ENCODE data around the gene SNAPC4. TPM values are rescaled to one million over a fixed set of nuclear protein-coding genes. Genes with fewer than 3 reads are reported as not detected.

Gene SNAPC4
- total RNA-seq, 1 experiment from 2014 or later = 10.8 TPM

DNA sequence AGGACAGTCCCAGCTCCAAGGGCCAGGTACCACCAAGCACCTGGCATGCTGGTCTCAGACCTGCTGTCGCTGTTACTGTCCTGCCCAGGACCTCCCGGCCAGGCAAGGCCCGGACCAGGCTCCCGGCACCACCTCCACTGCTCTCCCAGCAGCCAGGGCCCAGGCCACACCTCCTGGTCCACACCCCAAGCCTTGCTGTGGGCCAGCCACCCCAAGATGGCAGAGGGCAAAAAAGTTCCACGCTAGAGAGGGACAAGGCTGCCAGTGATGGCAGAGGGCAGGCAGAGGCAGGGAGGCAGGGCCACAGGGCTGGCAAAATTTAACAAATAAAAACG, 37.6 kb downstream of the SNAPC4 start:
- Histone ChIP-seq H3K27me3 (ENCODE audit: control insufficient read depth, insufficient read depth, low read length) (no peaks in the 10 kb centered on the region), H3K27ac (ENCODE audit: low read length) (peak overlapping the region; percentile 40; the same call in 1 of the 2 replicates), H3K4me3 (ENCODE audit: low read depth in 2 of 2, low read length in 2 of 2) (peak overlapping the region; percentile 19 to 43; a peak in 3 of 4 replicates), H3K9me3 (ENCODE audit: control insufficient read depth, insufficient read depth, low read depth, low read length) (no peaks in the 10 kb centered on the region), H3K4me1 (ENCODE audit: control insufficient read depth, insufficient read depth, low read length) (peaks cover 5% of the 10 kb centered on the region; the same call in 1 of the 2 replicates), H3K36me3 (ENCODE audit: control insufficient read depth, insufficient read depth, low read length) (no peaks in the 10 kb centered on the region; the same call in 1 of the 2 replicates)
- POLR2A ChIA-PET = no interaction called here
- in situ Hi-C loops (cut with HindIII; ENCODE audit: low pct_unique_long_range_greater_than_20kb, low sequenced_read_pairs) = no loop called here
- CTCF ChIA-PET = interaction anchor here (0.9 to 1.3 kb wide), 2 partner anchors 17 to 23 kb away, joined by 3 to 5 read pairs; no protein-coding TSS in a partner anchor
- DNase-seq (ENCODE audit: low read depth, low spot score) = no peak
- BruUV-seq (replicated peaks) = no TSS peak
- TF ChIP-seq POLR2AphosphoS5 (IDR thresholded peaks at IDR 0.05; ENCODE audit: low read depth, low read length) (no peak), CTCF (IDR thresholded peaks at IDR 0.05) (no peak), SIN3A (IDR thresholded peaks at IDR 0.05; ENCODE audit: borderline replicate concordance, insufficient read depth, low read depth, low read length) (no peak), TCF7L2 (IDR thresholded peaks at IDR 0.05; ENCODE audit: low read depth, low read length) (no peak), REST (IDR thresholded peaks at IDR 0.05; ENCODE audit: insufficient read depth in 1 of 2, low read depth in 2 of 2, low read length in 1 of 2) (no peak)
- intact Hi-C loops (cut with micrococcal nuclease; ENCODE audit: unreplicated experiment) = no loop called here
- ATAC-seq = no peak

DNA sequence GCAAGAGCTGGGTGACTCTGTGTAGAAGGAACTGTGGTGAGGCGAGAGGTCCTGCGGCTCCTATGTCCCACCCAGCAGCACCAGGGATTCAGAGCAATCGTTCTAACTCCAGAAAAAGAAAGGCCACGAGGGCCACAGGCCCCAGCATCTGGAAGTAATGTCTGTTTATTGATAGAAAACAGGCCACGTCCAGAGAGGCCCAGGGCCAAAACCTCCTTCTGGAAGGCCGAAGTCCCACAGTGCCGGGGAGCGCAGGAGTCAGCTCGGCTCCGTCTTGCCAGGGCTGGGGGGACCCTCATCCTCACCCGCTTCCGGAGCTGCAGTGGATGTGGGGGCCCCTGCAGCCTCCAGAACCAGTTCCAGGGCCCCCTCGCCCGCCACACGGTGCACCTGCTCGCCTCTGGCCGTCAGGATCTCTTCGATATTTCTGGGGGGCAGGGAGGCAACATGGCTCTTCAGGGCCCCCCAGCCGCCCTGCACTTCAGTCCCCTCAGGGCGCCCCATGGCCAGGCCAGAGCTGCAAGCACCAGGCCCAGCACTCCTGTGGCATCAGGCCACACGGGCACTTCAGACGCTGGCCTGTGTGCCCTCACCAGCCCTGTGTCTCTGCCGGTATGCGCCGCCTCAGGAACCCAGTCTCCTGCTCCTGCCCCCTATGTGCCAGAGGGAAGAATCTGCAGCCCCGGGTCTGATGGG, 38.1 kb downstream of the SNAPC4 start:
- CTCF ChIA-PET = no interaction called here
- H3K4me1 ChIP-seq (ENCODE audit: control insufficient read depth, insufficient read depth, low read length) = peaks cover 5% of the 10 kb centered on the region
- no peak for ATAC-seq
- no peaks in the 10 kb centered on the region for H3K9me3 ChIP-seq (ENCODE audit: control insufficient read depth, insufficient read depth, low read depth, low read length)
- POLR2A ChIA-PET = no interaction called here
- no peak overlapping the region for H3K4me3 ChIP-seq (ENCODE audit: low read depth in 2 of 2, low read length in 2 of 2)
- H3K27ac ChIP-seq (ENCODE audit: low read length) = no peak overlapping the region
- no peak for DNase-seq (ENCODE audit: low read depth, low spot score)
- BruUV-seq (replicated peaks) = no TSS peak
- intact Hi-C loops (cut with micrococcal nuclease; ENCODE audit: unreplicated experiment) (no loop called here), in situ Hi-C loops (cut with HindIII; ENCODE audit: low pct_unique_long_range_greater_than_20kb, low sequenced_read_pairs) (no loop called here)
- H3K36me3 ChIP-seq (ENCODE audit: control insufficient read depth, insufficient read depth, low read length) = no peaks in the 10 kb centered on the region; the same call in 1 of the 2 replicates
- TF ChIP-seq SIN3A (IDR thresholded peaks at IDR 0.05; ENCODE audit: borderline replicate concordance, insufficient read depth, low read depth, low read length) = no peak
- no peak for TF ChIP-seq CTCF (IDR thresholded peaks at IDR 0.05)
- no peak for TF ChIP-seq POLR2AphosphoS5 (IDR thresholded peaks at IDR 0.05; ENCODE audit: low read depth, low read length)
- no peak for TF ChIP-seq TCF7L2 (IDR thresholded peaks at IDR 0.05; ENCODE audit: low read depth, low read length)
- no peak for TF ChIP-seq REST (IDR thresholded peaks at IDR 0.05; ENCODE audit: insufficient read depth in 1 of 2, low read depth in 2 of 2, low read length in 1 of 2)
- H3K27me3 ChIP-seq (ENCODE audit: control insufficient read depth, insufficient read depth, low read length) = no peaks in the 10 kb centered on the region
